Measurements from ENCODE around the gene ITSN2. TPM values are rescaled to one million over a fixed set of nuclear protein-coding genes. Genes with fewer than 3 reads are reported as not detected.

ITSN2 gene
- total RNA-seq (2021; ENCODE audit: unreplicated experiment) (26.5 TPM), Bru-seq, nascent RNA (percentile 72 among the genes with signal in this experiment), BruChase-seq, experiment 1, labeled RNA remaining after a 6-hour chase (percentile 69 among the genes with signal in this experiment), BruChase-seq, experiment 2, labeled RNA remaining after a 2-hour chase (percentile 67 among the genes with signal in this experiment)
- 9.9 and 10.1 TPM in 2 replicates for polyA plus RNA-seq (2012)
- long read RNA-seq, partial matches to known transcripts, result 27 of 41 reads
- long read RNA-seq, other reads (novel, unspliced or antisense), result 14 of 41 reads

- Histone ChIP-seq H3K4me3 (replicated peaks in 1 of 2; ENCODE audit: low read depth in 1 of 2, low read length in 2 of 2) (peak within 1 kb of the TSS; percentile 76 to 77), H3K36me3 (ENCODE audit: control insufficient read depth in 1 of 2, insufficient read depth in 2 of 2, low read length in 2 of 2) (no peaks in the 10 kb centered on the region), H3K27me3 (ENCODE audit: insufficient read depth, low read length) (no peaks in the 10 kb centered on the region), H3K9ac (ENCODE audit: low read length) (peak within 1 kb of the TSS; percentile 69), H3K4me1 (ENCODE audit: control insufficient read depth in 1 of 2, insufficient read depth in 2 of 2, low read length in 2 of 2) (peaks cover 10 to 23% of the 10 kb centered on the region in 2 experiments), H2AFZ (ENCODE audit: low read depth, low read length, poor library complexity, severe bottlenecking) (peak within 1 kb of the TSS; percentile 88), H3K9me2 (ENCODE audit: insufficient read depth) (no peaks in the 10 kb centered on the region), H3K27ac (ENCODE audit: low read depth, low read length) (peak within 1 kb of the TSS; percentile 90), H4K20me1 (ENCODE audit: insufficient read depth) (no peaks in the 10 kb centered on the region), H3K79me2 (ENCODE audit: insufficient read depth, low read length) (peaks cover 25% of the 10 kb centered on the region), H3K4me2 (ENCODE audit: low read length) (peak within 1 kb of the TSS; percentile 91), H3K9me3 (ENCODE audit: control insufficient read depth in 1 of 2, insufficient read depth in 1 of 2, low read depth in 1 of 2, low read length in 2 of 2) (no peaks in the 10 kb centered on the region)
- BruUV-seq (replicated peaks), result no TSS peak
- DNase-seq (ENCODE audit: low read depth, low spot score) (peak; percentile 48), ATAC-seq (peak; percentile 90)
- ChIA-PET POLR2A (interaction anchor here (1.3 kb wide), 1 partner anchor 9 kb away, joined by 3 read pairs; no protein-coding TSS in a partner anchor), CTCF (no interaction called here), RAD21 (ENCODE audit: low non-redundant PET in 1 of 2, low total read pairs in 2 of 2, uncharacterized antibody in 2 of 2, unreplicated experiment in 2 of 2) (no interaction called here)
- intact Hi-C loops (cut with micrococcal nuclease), result loop anchor here (2.0 kb wide), 1 partner anchor 22 kb away; no protein-coding TSS in a partner anchor
- no peak for TF ChIP-seq EZH2phosphoT487 (IDR thresholded peaks at IDR 0.05; ENCODE audit: borderline replicate concordance)
- no peak for TF ChIP-seq SP1 (IDR thresholded peaks at IDR 0.05; ENCODE audit: low read depth)
- TF ChIP-seq TCF7L2 (IDR thresholded peaks at IDR 0.05; ENCODE audit: borderline replicate concordance, extremely low read depth, insufficient read depth, insufficient read length), result no peak
- peak; percentile 77 for TF ChIP-seq POLR2AphosphoS5 (IDR thresholded peaks at IDR 0.05; ENCODE audit: low read depth, low read length)
- TF ChIP-seq, protein P1, sequence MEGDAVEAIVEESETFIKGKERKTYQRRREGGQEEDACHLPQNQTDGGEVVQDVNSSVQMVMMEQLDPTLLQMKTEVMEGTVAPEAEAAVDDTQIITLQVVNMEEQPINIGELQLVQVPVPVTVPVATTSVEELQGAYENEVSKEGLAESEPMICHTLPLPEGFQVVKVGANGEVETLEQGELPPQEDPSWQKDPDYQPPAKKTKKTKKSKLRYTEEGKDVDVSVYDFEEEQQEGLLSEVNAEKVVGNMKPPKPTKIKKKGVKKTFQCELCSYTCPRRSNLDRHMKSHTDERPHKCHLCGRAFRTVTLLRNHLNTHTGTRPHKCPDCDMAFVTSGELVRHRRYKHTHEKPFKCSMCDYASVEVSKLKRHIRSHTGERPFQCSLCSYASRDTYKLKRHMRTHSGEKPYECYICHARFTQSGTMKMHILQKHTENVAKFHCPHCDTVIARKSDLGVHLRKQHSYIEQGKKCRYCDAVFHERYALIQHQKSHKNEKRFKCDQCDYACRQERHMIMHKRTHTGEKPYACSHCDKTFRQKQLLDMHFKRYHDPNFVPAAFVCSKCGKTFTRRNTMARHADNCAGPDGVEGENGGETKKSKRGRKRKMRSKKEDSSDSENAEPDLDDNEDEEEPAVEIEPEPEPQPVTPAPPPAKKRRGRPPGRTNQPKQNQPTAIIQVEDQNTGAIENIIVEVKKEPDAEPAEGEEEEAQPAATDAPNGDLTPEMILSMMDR (IDR thresholded peaks at IDR 0.05 in 2 of 3, conservative IDR thresholded peaks at IDR 0.05 in 1 of 3; ENCODE audit: borderline replicate concordance in 1 of 3, insufficient read depth in 1 of 3, low read depth in 2 of 3, low read length in 2 of 3), result no peak
- TF ChIP-seq YY1 (IDR thresholded peaks at IDR 0.05; ENCODE audit: extremely low read depth, insufficient replicate concordance, low read depth, low read length), result peak; percentile 96
- TF ChIP-seq, protein P2, sequence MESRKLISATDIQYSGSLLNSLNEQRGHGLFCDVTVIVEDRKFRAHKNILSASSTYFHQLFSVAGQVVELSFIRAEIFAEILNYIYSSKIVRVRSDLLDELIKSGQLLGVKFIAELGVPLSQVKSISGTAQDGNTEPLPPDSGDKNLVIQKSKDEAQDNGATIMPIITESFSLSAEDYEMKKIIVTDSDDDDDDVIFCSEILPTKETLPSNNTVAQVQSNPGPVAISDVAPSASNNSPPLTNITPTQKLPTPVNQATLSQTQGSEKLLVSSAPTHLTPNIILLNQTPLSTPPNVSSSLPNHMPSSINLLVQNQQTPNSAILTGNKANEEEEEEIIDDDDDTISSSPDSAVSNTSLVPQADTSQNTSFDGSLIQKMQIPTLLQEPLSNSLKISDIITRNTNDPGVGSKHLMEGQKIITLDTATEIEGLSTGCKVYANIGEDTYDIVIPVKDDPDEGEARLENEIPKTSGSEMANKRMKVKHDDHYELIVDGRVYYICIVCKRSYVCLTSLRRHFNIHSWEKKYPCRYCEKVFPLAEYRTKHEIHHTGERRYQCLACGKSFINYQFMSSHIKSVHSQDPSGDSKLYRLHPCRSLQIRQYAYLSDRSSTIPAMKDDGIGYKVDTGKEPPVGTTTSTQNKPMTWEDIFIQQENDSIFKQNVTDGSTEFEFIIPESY (IDR thresholded peaks at IDR 0.05; ENCODE audit: extremely low read depth, insufficient replicate concordance, low read length), result no peak
- no peak for TF ChIP-seq EZH2 (IDR thresholded peaks at IDR 0.05)
- no peak for TF ChIP-seq CBX3 (IDR thresholded peaks at IDR 0.05; ENCODE audit: low read depth)
- no peak for TF ChIP-seq FOSL1 (IDR thresholded peaks at IDR 0.05; ENCODE audit: low read depth)
- TF ChIP-seq RAD21 (IDR thresholded peaks at IDR 0.05; ENCODE audit: low read depth), result no peak
- peak; percentile 87 for TF ChIP-seq ZFX (IDR thresholded peaks at IDR 0.05)
- TF ChIP-seq ZNF274 (IDR thresholded peaks at IDR 0.05; ENCODE audit: low read depth, low read length), result no peak
- no peak for TF ChIP-seq EGR1 (IDR thresholded peaks at IDR 0.05; ENCODE audit: low read depth)
- TF ChIP-seq MAX (IDR thresholded peaks at IDR 0.05), result peak; percentile 65
- TF ChIP-seq SIN3A (IDR thresholded peaks at IDR 0.05; ENCODE audit: low read depth), result peak; percentile 58; the same call in 1 of the 2 replicates
- TF ChIP-seq, protein P3, sequence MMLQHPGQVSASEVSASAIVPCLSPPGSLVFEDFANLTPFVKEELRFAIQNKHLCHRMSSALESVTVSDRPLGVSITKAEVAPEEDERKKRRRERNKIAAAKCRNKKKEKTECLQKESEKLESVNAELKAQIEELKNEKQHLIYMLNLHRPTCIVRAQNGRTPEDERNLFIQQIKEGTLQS (IDR thresholded peaks at IDR 0.05), result no peak
- no peak for TF ChIP-seq SRF (IDR thresholded peaks at IDR 0.05; ENCODE audit: low read depth)
- TF ChIP-seq ELF1 (IDR thresholded peaks at IDR 0.05; ENCODE audit: borderline replicate concordance, low read depth), result no peak
- TF ChIP-seq POLR2A (IDR thresholded peaks at IDR 0.05; ENCODE audit: borderline replicate concordance, extremely low read depth, insufficient read depth, insufficient read length), result no peak
- no peak for TF ChIP-seq CEBPB (IDR thresholded peaks at IDR 0.05; ENCODE audit: low read depth)
- no peak for TF ChIP-seq JUND (IDR thresholded peaks at IDR 0.05)
These were observed at the start of gene ITSN2 for GRCh38 chr2:24360050-24360962. Gene ITSN2, minus strand, starts transcription at chr2:24360536. Its CDS starts 32,454 bp downstream, at chr2:24328082.

Data from HCT116 (cell line).